Measurements from ENCODE around the gene ANTXR2. TPM values are rescaled to one million over a fixed set of nuclear protein-coding genes. Genes with fewer than 3 reads are reported as not detected.

The ANTXR2 gene
- total RNA-seq, 4 donors from 2014 or later, result 319 to 518 (median 329) TPM

DNA sequence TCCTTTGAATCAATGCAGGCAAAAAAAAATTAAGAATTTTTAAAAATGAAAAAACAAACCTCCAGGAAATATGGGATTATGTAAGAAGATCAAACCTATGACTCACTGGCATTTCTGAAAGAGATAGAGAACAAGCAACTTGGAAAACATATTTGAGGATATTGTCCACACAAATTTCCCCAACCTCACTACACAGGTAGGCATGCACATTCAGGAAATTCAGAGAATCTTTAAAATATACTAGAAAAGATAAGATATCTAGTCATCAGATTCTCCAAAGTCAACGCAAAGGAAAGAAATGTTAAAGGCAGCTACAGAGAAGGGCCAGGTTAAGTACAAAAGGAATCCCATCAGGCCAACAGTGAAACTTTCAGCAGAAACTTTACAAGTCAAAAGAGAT is 85.6 kb downstream of the ANTXR2 start:
- TF ChIP-seq EP300 (IDR thresholded peaks at IDR 0.05) (no peak), CTCF (IDR thresholded peaks at IDR 0.05) (no peak), POLR2A (IDR thresholded peaks at IDR 0.05; ENCODE audit: low read depth) (no peak)
- Histone ChIP-seq H3K27me3 (no peaks in the 10 kb centered on the region), H3K4me1 (peaks cover 0 to 38% (median 21%) of the 10 kb centered on the region in 4 donors), H3K9me3 (peaks cover 0 to 6% (median 0%) of the 10 kb centered on the region in 4 donors), H3K36me3 (peaks cover 0 to 22% (median 6%) of the 10 kb centered on the region in 4 donors), H3K4me3 (no peak overlapping the region), H3K27ac (replicated peaks in 1 of 4) (no peak overlapping the region)
- 94% methylated on average over 1 of the region's 1 CpG for WGBS
- intact Hi-C loops (cut with DNase I), result no loop called here
- no peak for DNase-seq (ENCODE audit: extremely low spot score)

DNA sequence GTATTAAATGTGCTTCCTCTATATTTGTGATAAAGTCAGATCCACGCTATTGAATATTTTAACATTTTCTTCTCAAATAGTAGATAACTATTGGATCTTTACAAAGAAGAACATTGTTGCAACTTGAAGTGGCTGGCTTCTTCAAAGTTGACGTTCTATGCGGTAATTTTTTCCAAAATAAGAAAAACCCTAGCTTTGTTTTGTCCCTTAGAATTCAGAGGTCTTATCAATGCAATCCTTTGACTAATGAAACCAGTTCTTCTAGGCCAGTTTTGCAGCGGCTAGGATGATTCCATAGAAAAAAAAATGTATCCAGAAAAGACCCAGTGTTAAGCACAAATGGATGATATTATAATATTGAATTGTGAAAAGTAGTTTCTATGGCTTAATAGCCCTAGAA is 89.6 kb downstream of the ANTXR2 start:
- Histone ChIP-seq H3K27me3 (no peaks in the 10 kb centered on the region), H3K4me1 (peaks cover 0 to 39% (median 19%) of the 10 kb centered on the region in 4 donors), H3K27ac (replicated peaks in 1 of 4) (no peak overlapping the region), H3K36me3 (peaks cover 0 to 36% (median 6%) of the 10 kb centered on the region in 4 donors), H3K9me3 (no peaks in the 10 kb centered on the region), H3K4me3 (no peak overlapping the region)
- no peak for TF ChIP-seq POLR2A (IDR thresholded peaks at IDR 0.05; ENCODE audit: low read depth)
- TF ChIP-seq POLR2AphosphoS5 (IDR thresholded peaks at IDR 0.05), result no peak
- TF ChIP-seq EP300 (IDR thresholded peaks at IDR 0.05), result no peak
- no peak for TF ChIP-seq CTCF (IDR thresholded peaks at IDR 0.05)
- intact Hi-C loops (cut with DNase I), result no loop called here
- WGBS, result 91% methylated on average over 4 of the region's 4 CpGs
- DNase-seq (ENCODE audit: extremely low spot score), result no peak

DNA sequence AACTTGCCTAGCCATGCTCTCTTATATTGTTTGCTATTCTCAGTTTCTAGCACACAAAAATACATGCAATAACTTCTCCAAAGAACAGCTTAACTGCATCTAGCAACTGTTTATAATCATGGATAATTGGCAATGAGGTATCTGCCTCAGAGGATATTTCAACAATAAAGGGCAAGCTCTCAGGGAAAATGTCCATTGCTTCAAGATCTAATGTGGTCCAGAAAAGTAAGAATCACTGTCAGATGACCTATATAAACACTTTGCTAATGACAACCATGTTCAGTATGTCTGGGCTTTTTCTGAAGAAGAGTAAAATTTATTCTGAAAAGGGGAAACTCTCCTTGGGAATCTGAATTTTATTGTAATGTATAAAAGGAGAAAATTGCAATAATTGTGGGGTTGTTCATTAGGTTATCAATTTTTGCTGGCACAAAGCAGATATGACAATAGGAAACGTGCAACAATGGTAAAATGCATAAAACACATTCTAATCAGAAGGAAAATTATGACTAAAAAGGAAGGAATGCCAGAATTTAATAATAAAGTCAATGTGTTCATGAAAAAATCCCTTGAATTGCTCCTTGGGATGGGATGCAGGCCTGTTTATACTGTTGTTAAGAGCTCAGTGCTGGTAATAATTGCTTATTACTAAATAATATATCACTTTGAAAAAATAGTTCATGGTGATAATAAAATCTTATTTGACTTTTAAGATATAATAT is 90.3 kb downstream of the ANTXR2 start:
- DNase-seq (ENCODE audit: extremely low spot score), result no peak
- intact Hi-C loops (cut with DNase I), result no loop called here
- H3K4me3 ChIP-seq, result no peak overlapping the region
- peaks cover 0 to 36% (median 17%) of the 10 kb centered on the region in 4 donors for H3K4me1 ChIP-seq
- H3K27me3 ChIP-seq, result no peaks in the 10 kb centered on the region
- TF ChIP-seq POLR2AphosphoS5 (IDR thresholded peaks at IDR 0.05) (no peak), POLR2A (IDR thresholded peaks at IDR 0.05; ENCODE audit: low read depth) (no peak), EP300 (IDR thresholded peaks at IDR 0.05) (no peak)
- 59% methylated on average over 1 of the region's 1 CpG for WGBS
- H3K36me3 ChIP-seq, result peaks cover 5 to 42% (median 12%) of the 10 kb centered on the region in 4 donors
- H3K9me3 ChIP-seq, result no peaks in the 10 kb centered on the region
- H3K27ac ChIP-seq (replicated peaks in 1 of 4), result no peak overlapping the region

GRCh38 chr4:79980448-79980847 is 92.6 kb downstream of the ANTXR2 start:
- H3K36me3 ChIP-seq, result peaks cover 13 to 62% (median 29%) of the 10 kb centered on the region in 4 donors
- H3K4me3 ChIP-seq, result no peak overlapping the region
- no peak overlapping the region for H3K27ac ChIP-seq (replicated peaks in 1 of 4)
- intact Hi-C loops (cut with DNase I), result no loop called here
- no peak for TF ChIP-seq CTCF (IDR thresholded peaks at IDR 0.05)
- TF ChIP-seq POLR2AphosphoS5 (IDR thresholded peaks at IDR 0.05), result no peak
- TF ChIP-seq EP300 (IDR thresholded peaks at IDR 0.05), result no peak
- no peak for TF ChIP-seq POLR2A (IDR thresholded peaks at IDR 0.05; ENCODE audit: low read depth)
- no peaks in the 10 kb centered on the region for H3K9me3 ChIP-seq
- DNase-seq (ENCODE audit: extremely low spot score), result no peak
- 33% methylated on average over 2 of the region's 2 CpGs for WGBS
- H3K27me3 ChIP-seq, result no peaks in the 10 kb centered on the region
- peaks cover 0 to 32% (median 13%) of the 10 kb centered on the region in 4 donors for H3K4me1 ChIP-seq

DNA sequence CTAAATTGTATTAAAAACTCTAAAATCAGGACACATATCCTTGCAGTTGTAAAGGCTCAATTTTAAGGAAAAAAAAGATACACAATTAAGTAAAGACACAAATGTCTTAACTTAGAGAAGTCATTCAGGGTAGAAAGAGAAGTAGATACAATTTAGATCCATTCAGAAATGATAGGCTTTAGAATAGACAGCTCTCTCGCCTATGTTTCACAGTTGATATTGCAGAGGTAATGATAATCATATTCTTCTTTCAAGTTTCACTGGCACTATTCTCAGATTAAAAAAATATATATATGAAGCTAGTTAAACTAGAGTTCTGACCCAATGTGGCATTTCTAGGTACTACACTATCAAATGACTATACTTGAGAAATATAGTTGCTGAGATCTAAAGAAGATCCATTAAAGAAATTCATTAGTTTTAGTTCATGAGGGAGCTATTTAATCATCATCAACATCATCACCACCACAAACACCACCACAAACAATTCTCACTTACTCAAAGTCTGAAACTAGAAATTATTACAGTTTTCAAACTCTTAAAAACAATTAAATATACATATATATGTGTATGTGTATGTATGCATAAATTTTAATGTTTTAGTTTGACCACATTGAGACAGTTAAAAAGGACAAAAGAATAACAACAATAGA is 93.1 kb downstream of the ANTXR2 start:
- Histone ChIP-seq H3K27me3 (no peaks in the 10 kb centered on the region), H3K9me3 (no peaks in the 10 kb centered on the region), H3K4me1 (peaks cover 0 to 32% (median 13%) of the 10 kb centered on the region in 4 donors), H3K4me3 (no peak overlapping the region), H3K27ac (replicated peaks in 1 of 4) (no peak overlapping the region), H3K36me3 (peaks cover 13 to 65% (median 32%) of the 10 kb centered on the region in 4 donors)
- DNase-seq (ENCODE audit: extremely low spot score), result no peak
- TF ChIP-seq POLR2AphosphoS5 (IDR thresholded peaks at IDR 0.05), result no peak
- no peak for TF ChIP-seq POLR2A (IDR thresholded peaks at IDR 0.05; ENCODE audit: low read depth)
- TF ChIP-seq EP300 (IDR thresholded peaks at IDR 0.05), result no peak
- no peak for TF ChIP-seq CTCF (IDR thresholded peaks at IDR 0.05)
- 88% methylated on average over 1 of the region's 1 CpG for WGBS
- intact Hi-C loops (cut with DNase I), result no loop called here

Measured in esophagus muscularis mucosa (tissue), 4 donors.